Activated gamma-delta T cell treated with anti-CD3 and anti-CD28 coated beads, Interleukin-2, amount 50 U/mL, for 16 hours (primary cell): ENCODE measurements around the gene TIMM10.
A peak's percentile ranks its signal among the peaks of the same experiment; 100 is the strongest.

Experiments used
- DNase-seq: peaks from one replicate; pipeline ENCODE4 v3.0.0-alpha.2; 2020; ENCODE audit warnings: low read depth

The TIMM10 gene

DNA sequence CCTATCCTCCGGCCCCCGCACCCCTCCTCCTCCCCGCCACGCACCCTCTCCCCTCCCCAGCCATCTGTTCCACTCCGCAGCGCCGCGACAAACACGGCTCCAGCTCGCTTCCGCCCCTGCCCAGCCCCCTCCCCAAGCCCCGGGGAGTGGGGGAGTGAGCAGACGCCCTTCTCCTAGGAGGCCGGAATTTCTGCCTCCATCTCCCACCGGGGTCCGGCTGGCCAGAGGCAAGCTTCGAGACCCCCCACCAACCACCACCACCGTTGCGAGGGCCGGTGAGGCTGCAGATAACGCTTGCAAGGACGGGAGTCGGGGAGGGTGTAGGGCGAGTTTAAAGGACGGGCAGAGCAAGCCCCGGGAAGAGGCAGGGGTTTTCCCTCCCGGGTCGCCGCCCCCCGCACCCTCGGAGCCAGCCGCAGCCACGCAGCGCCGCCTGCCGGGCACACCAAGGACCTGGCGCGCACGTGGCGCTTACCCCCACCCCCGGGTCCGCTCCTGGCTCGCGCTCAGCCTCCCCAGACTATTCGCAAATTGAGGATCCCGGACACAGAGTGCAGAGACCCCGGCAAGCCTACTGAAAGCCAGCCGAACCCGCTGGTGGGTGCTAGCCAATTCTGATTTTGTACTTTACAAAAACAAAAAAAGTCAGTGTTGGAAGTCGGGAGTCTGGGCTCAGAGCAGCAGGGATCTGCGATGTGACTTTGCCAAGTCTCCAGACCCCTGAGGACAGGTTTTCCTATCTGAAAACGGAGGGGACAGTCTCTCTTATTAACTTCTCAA, 47.6 kb downstream of the TIMM10 start:
- DNase-seq: peak; percentile 47

DNA sequence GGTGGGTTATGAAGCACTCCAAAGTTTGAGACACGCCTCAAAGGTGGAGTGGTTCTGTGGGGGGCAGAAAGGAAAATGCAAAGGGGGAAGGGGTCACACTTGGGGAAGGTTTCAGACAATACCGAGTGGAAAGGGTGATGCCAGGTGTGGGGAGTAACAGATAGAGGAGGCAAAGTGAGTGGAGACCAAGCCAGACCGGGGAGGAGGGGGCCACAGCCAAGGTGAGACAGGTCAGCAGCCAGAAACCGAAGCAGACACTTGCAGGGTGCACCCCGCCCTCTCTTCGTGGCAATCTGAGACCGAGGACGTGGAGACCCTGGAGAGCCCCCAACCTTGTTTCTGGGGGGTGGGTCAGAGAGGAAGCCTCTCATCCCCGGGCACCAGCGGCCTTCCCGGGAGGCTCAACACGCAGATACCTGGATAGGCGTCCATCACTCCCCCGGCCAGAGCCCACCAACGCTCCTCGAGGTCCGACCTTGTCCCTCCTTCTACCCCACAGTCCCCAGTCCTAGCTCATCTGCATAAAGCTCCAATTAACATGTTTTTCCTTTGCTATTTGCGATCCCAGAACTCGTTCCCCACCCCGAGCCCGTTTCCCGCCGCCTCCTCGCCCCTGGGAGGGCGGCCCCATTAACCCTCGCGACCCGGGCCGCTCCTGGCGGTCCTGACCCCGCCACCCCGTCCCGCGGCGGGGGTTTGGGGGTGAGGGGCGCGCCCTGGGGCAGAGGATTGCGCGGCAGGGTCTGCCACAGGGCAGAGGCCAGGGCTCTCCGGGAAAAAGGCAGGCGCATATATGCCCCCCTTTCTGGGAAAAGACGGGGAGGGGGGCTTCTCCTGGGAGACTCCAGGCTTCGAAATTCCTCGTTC, 48.4 kb downstream of the TIMM10 start:
- DNase-seq: no peak

DNA sequence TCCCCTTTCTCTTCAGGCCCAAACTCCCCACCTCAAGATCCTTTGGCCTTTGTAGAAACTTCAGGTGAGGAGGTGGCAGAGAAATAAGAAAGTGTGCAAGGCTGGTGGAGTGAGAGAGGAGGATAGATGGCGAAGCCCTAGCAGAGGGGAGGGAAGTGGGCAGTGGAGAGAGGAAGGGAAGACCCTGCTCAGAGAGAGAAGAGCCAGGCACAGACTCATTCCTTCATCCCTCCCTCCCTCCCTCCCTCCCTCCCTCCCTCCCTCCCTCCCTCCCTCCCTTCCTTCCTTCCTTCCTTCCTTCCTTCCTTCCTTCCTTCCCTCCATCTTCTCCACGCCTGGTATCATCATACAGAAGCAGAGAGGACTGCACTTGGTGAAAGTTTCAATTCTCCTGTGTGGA, 49.2 kb downstream of the TIMM10 start:
- DNase-seq: no peak

DNA sequence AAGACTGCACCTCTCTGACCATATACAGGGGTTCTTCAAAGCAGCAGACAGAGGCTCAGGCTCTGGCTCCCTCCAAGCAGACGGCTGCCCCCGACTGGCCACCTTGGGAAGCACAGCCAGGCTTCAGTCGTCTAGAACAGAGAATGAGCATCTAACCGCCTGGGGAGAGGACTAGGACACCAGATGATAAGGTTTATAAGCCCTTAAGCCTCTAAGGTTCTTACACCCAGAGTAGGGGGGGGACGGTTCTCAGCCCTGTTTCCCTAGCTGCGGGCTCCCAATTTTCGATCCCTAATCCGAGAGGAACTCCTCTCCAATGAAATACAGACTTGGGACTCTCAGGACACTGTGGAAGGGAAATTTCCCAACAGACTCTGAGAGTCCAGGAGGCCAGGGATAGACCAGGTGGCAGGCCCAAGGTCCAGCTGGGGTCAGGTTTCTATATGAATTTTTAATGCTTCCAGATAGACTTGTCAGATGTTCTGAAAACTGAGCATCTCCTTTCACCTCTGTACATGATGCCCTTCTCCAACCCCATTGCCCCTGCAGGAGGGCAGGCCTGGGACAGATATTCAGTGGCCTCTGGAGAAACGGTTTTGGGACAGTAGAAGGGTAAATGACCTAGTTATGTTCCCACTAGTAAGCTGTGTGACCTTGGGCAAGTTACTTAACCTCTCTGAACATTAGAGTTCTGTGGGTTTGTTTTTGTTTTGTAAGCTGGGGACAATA, 50.0 kb downstream of the TIMM10 start:
- peak; percentile 48 for DNase-seq

DNA sequence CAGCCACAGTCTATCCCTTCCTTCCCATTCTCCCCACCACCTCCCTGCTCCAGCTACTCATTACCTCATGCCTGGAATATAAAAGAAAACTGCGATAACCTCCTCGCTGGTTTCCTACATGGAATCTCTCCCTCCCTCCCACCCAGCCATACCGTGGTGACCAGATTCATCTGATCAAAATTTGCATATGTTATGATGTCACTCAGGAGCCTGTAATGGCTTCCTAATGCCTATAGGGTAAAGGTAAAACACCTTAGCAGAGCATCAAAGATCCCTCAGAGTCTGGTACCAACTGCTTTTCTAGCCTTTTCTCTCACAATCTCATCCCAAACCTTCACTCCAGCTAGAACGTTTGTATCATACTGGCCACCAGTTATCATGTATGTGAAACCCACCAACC, 50.6 kb downstream of the TIMM10 start:
- DNase-seq: no peak

DNA sequence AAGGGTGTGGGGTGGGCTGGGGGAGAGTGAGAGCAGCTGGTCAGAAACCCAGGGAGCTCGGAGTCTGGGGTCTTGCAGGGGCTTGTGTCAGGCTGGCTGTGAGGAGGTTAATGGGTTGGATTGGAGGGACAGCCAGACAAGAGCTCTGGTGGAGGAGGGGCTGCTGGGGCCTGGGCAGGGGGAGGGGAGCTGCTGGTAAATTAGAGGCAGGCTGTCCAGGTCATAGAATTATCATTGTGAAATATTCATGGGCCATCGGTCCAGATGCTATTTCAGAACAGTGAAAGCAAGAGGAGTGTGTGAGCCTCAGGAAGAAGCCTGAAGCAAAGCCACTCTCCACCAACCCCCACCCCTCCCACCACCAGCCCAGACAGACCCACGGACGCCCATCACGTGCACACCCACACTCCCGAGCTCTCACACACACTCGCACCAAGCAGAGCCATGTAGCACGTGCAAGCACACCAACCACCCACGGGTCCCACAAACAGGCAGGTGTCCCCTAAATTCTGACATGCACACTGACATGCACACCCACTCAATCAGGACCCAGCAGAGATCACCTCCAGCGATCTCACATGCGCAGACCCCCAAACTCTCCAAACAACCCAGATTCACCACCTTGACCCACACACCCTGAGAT, 51.4 kb downstream of the TIMM10 start:
- DNase-seq: no peak
